ENCODE data around the gene LONRF2. TPM values are rescaled to one million over a fixed set of nuclear protein-coding genes. Genes with fewer than 3 reads are reported as not detected.
"Not testable (repeated sequence)": the region's sequence is repeated elsewhere in the genome, so short reads cannot be mapped to it uniquely, and the experiment has no call there.

LONRF2 gene
- 0.16 and 0.27 TPM in 2 replicates for total RNA-seq

DNA sequence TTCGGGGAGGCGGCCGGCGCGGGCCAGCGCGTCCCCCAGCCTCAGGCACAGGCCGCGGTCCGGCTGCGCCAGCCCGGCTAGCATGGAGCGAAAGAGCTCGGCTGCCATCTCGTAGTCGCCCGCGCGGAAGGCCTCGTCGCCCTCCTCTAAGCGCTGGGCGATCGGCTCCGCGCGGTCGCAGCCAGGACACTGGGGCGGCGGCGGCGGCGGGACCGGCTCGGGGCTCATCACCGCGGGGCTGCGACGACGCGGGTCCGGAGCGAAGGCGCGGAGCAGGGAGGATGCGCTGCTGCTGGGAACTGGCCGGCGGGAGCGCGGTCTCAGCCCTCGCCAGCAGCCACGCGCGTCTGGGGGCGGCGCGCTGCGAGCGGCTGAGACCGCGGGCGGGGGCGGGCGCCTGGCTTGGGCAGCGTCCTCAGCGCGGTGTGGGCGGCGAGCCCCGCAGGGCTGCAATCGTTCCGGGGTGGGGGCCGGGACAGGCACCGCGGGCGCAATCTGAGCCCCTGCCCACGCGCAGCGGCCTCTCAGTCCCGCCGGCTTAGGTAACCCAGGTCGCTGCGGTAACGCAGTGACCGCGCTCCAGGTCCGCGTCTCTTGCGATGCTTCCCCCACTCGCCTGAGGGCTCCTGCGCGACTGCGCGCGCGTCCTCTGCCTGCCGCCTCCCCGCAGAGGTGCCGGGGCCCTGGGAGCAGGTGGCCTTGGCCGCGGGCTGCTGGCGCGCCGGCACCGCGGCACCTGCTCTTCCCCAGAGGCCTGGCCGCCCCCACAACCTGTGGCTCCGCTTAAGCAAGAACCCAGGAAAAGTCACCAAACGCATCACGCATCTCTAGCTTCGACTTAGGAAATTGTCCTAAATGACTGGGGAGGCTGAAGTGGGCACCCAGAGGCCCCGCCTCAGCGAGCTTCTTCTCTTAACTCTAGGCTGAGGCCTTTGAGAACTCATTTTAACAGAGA, at the start of gene LONRF2:
Gene LONRF2 (minus strand): TSS at position 636 of the 955 bp plus-strand sequence. CDS start 408 bp downstream, at position 228.
- intact Hi-C loops (cut with micrococcal nuclease) = no loop called here

DNA sequence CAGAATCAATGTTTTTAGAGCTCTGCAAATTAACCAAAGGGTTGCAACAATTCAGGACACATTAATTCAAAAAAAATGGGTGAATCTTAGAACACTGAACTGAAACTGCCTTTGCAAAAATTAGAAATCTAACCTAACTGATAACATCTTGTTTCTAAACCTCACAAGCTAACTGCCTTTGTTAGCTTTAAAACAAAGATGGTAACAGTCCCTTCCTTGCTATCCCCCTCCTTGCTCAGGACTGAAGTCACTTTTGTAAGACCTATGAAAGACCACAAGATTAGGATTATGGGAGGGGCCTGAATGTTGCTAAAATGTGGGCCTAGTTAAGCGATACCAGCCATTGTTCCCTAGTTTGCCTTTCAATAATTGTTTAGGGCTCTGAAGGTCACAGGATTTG, 44.9 kb upstream of the LONRF2 start:
- intact Hi-C loops (cut with micrococcal nuclease) = loop anchor here (5.0 kb wide), 1 partner anchor 75 kb away; no protein-coding TSS in a partner anchor

DNA sequence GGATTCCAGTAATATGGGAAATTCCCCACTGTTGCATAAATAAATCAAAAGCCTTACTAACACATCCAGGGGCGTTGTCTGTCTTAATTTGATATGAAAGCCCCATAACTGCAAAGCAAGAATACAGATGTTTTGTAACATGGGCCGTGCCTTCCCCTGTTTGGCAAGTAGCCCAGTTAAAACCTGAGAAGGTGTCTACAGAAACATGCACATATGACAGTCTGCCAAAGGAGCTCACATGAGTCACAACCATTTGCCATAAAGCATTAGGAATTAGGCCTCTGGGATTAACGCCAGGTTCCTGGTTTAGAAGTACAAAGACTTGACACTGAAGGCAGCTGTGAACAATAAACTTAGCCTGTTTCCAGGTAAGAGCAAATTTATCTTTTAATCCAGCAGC, 43.1 kb upstream of the LONRF2 start:
- intact Hi-C loops (cut with micrococcal nuclease) = loop anchor here (5.0 kb wide), 1 partner anchor 73 kb away; no protein-coding TSS in a partner anchor

DNA sequence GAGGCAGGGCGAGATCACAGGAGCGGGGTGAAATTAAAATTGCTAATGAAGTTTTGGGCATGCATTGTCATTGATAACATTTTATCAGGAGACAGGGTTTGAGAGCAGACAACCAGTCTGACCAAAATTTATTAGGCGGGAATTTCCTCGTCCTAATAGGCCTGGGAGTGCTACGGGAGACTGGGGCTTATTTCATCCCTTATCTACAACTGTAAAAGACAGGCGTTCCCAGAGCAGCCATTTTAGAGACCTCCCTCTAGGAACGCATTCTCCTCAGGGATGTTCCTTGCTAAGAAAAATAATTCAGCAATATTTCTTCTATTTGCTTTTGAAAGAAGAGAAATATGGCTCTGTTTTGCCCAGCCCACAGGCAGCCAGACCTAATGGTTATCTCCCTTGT, 40.0 kb upstream of the LONRF2 start:
- intact Hi-C loops (cut with micrococcal nuclease) = not testable (repeated sequence)

DNA sequence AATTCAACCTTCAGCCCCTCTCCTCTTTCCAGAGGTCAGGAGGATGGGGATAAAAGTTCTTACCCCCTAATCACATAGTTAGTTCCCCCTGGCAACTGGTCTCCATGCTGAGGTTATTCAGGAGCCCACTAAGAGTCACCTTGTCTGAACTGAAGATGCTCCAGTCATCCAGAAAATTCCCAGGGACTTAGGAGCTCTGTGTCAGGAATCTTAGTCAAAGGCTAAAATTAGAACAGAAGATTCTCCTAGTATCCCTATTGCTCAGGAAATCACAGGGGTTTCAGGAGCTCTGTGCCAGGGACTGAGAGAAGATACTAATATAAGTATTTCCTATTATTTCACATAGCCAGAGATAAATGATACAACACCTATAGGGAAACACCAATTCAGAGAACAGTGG, 37.3 kb upstream of the LONRF2 start:
- intact Hi-C loops (cut with micrococcal nuclease) = no loop called here

DNA sequence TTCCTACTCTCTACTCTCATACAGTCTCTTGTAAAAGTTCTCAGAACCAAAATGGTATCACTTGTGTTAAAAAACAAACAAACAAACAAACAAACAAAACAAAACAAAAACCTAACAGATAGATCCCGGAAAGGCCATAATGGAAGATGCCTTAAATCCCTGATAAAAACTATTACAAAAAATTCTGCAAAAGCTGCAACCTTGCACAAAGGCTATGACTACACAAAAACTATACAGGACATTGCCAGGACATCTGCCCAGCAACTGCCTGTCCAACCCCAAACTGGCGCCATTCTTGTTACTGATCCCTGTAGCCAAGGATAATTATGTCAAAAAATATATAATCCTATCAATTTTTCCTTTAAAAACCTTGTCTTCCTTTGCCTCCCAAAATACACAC, 36.3 kb upstream of the LONRF2 start:
- intact Hi-C loops (cut with micrococcal nuclease) = no loop called here

DNA sequence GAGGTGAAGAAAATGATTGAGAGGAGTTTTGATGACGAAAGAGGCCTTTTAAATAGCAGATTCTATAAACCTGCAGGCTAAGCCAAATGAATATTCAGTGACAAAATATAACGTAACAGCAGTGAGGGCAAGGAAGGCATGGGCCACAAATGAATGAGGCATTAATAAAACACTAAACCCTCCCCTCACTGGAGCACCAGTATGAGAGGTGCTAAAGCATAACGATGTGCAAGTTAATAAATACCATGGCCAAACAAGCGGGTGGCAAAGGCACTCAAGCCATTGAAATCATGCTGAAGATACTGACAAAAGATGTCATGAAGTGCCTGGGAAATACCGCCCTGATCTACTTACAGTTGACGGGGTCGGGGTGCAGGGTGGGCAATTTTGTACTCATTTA, 30.2 kb upstream of the LONRF2 start:
- intact Hi-C loops (cut with micrococcal nuclease) = no loop called here

DNA sequence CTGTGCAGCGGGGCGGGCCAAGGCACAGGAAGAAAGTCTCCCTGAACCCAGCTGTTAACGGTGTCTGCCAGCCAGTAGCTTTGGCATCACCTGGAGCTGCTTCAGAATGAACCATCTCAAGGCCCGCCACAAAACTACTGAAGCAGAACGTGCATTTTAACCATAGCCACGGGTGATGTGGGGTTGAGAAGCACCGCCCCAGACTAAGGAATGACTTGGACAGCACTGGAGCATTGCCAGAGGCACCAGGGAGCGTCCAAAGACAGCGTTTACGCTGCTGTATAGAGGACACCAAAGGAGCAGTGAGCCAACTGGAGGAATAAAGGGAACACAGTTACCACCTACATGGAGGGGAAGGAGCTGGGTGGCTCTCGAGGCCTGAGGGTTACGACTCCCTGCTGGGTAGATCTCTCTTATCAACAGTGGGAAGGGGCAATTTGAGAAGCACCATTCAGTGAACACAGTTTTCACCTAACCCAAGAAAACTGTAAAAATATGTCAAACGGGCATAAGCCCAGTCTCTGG, 28.4 kb upstream of the LONRF2 start:
- intact Hi-C loops (cut with micrococcal nuclease) = no loop called here

DNA sequence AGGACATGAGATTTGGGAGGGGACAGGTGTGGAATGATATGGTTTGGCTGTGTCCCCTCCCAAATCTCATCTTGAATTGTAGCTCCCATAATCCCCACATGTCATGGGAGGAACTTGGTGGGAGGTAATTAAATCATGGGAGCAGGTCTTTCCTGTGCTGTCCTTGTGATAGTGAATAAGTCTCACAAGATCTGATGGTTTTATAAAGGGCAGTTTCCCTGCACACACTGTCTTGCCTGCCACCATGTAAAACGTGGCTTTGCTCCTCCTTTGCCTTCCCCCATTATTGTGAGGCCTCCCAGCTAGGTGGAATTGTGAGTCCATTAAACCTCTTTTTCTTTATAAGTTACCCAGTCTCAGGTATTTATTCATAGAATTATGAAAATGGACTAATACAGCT, 22.8 kb upstream of the LONRF2 start:
- intact Hi-C loops (cut with micrococcal nuclease) = not testable (repeated sequence)

DNA sequence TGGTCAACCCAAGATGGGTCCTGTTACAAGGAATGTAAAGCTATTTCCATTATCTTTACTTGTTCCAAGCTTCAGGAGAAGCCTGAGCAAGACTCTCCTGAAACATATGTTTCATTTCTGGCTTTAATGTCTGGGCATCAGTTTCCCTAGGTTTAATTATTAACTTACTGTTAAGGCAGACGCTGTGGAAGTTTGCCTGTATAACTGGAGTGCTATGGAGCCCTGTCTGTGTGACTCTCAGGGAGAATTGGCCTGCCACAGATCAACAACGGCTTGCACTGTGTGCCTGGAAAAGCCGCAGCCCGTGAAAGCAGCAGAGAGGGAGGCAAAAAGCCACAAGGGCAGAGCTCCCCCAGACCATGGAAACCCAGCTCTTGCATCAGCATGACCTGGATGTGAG, 22.1 kb upstream of the LONRF2 start:
- intact Hi-C loops (cut with micrococcal nuclease) = no loop called here

DNA sequence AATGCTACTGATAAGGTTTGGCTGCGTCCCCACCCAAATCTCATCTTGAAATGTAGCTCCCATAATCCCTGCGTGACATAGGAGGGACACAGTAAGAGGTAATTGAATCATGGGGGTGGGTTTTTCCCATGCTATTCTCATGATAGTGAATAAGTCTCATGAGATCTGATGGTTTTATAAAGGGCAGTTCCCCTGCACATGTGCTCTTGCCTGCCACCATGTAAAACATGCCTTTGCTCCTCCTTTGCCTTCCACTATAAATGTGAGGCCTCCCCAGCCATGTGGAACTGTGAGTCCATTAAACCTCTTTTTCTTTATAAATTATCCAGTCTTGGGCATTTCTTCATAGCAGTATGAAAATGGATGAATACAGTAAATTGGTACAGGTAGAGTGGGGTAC, 20.2 kb upstream of the LONRF2 start:
- intact Hi-C loops (cut with micrococcal nuclease) = not testable (repeated sequence)

DNA sequence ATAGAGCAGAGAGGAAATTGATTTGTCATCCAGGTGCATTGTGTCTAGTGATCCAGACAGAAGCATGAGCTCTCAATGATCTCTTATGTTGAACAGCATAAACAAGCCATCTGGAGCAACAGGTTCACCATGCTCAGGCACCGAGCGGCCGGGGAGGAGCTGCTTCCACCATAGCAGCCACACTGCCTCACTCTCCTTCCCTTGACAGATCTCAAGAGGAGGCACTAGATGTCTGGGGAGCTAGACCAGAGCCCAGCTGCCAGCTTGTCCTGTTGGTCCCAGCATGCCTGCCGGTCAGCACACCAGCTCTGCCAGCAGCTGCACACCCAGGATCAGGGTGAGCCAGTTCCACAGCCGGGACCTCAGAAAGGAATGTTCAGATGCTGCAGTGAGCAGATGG, 17.5 kb upstream of the LONRF2 start:
- intact Hi-C loops (cut with micrococcal nuclease) = no loop called here

DNA sequence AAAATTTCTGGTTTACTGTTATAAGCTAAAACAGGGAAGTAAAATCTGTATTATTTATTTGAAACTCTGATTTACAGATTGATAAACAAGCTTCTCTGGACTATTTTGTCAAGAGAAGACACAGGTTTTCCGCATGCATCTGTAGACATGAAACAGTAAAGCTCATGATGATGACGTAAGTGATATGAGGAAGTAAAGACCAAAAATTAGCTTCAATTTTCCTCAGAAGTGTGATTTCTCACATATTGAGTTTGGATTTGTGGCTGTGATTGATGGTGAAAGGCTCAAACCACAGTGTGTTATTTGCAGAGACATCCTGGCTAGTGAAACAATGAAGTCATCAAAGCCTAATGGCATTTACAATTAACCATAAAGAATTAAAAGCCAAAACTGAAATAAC, 12.6 kb upstream of the LONRF2 start:
- intact Hi-C loops (cut with micrococcal nuclease) = no loop called here

DNA sequence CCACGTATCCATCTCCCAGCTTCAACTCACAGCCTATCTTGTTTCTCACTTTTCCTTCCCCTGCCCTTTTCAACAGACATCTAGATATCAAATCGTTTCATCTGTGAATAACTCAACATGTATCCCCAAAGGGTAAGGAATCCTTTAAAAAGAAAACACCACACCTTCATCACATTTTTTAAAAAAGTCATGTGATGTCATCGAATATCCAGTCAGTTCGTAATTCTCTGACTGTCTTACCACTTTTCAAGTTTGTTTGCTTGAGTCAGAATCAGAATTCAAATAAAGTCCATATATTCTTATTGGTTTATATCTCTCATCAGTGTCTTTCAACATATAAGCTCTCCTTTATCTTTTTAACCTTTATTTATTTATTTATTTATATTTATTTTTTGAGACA, 5.4 kb upstream of the LONRF2 start:
- intact Hi-C loops (cut with micrococcal nuclease) = no loop called here

DNA sequence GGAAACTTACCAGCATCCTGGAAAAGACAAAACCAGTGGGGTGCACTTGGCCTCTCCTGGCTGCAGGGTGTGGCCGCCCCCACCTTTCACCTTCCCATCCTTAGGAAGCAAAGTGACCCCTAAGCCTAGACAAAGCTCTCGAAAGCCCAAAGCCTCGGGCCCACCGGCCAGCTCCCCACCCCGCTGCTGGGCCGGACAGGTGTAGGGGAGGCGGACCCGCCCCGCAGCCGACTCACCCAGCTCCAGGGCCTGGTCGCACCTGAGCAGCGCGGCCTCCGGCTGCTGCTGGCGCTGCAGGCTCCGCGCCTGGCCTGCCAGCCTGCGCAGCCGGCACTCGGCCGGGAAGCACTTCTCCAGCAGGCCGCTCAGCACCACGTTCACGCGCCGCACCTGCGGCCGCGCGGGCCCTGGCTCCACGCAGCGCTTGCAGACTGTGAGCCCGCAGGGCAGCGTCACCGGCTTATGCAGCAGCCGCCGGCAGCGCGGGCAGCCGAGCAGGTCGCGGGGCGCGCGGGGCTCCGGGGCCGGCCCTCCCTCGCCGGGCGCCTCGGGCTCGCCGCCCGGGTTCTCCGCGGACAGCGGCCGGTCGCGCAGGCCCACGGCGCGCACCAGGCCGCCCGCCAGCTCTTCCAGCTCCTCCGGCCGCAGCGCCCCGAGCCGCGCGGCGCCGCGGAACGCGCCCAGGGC, 979 bp downstream of the LONRF2 start:
- intact Hi-C loops (cut with micrococcal nuclease) = no loop called here

DNA sequence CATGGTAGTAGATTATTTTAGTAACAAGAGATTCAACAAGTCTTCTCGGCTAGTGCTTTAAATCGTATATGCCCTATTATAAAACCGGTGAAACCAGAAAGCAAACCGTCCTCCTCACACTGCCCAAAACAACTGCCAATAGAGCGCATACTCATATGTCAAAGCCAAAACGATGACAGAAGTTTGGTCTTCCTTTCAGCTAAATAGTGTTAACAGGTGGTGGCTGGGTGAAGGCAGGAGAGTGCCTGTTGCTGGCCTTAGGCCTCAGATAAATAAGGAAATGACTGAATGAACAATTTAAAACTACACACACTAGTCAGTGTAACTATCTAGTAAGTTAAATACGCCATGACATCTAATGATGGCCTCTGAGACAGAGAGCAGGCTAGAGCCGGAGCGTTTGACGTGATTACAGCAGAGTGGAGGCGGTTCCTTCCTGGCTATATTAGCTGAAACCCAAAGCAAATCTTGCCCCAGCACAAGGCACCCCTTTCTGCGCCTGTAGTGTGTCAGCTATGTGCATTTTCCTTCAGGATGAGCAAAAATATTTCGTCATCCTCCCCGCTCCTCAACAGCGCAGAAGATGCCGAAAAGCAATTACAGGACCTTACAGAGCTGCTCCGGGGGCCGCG, 1.6 kb downstream of the LONRF2 start:
- intact Hi-C loops (cut with micrococcal nuclease) = no loop called here

DNA sequence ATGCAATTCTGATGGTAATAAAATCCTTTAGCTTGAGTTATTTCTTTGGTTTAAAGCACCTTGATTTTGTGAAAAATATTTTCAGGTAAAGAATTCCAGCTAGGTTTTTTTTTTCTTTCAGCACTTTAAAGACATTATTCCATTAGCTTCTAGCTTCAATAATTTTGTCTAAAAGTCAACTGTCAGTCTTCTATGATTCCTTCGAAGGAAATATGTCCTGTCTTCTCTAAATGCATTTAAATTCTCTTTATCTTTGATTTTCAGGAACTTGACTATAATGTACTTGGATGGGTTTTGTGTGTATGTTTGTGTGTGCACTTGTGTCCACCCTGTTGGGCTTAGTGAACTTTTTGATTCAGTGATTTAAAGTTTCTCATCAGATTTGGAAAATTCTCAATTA, 4.7 kb downstream of the LONRF2 start:
- intact Hi-C loops (cut with micrococcal nuclease) = no loop called here

DNA sequence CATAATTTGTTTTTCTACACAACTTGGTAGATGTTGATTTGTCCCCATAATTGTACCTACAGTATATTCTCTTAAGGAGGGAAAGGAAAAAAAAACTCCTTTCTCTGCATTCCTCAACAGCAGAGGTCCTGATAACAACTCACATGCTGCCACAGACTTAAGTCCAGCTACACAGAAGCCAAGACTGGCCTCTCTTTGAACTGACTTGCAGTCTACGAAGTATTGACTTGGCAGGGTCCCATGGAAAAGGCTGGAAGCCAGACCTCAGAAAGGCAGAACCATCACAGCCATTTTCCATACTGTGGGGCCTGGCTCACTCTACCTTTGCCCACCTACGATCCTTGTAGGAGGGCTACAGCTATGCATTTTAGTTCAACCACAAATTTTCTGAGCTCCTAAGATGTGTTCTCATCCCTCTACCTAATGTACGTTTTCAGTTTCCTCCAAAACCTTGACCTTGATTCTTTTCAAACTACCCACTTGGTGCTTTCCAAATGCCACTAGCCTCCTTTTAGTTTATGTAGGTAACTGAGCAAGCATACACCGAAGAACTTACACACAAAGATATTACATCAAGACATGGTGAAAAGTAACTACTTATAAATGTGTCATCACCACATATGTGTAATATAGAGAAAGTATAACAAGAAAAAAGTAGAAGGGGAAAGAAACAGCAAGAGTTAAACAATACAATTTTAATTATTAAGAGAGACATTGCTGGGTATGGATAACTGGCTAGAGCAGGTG, 12.2 kb downstream of the LONRF2 start:
- intact Hi-C loops (cut with micrococcal nuclease) = no loop called here

DNA sequence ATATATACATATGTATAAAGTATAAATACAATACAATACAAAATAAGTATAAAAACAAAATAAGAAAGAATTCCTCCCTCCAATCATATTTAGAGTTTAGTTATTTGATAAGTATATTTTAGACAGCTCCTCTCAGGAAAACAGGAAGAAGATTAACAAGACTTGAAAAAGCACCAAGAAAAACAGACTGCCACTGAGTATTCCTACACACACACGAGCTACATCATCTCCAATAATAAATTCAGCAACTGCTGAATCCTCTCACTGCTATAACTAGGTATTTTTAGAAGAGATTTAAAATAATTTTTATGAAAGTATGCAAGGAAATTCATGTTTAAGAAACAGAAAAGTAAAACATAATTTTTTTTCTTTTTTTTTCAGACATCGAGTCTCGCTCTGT, 13.0 kb downstream of the LONRF2 start:
- intact Hi-C loops (cut with micrococcal nuclease) = no loop called here

DNA sequence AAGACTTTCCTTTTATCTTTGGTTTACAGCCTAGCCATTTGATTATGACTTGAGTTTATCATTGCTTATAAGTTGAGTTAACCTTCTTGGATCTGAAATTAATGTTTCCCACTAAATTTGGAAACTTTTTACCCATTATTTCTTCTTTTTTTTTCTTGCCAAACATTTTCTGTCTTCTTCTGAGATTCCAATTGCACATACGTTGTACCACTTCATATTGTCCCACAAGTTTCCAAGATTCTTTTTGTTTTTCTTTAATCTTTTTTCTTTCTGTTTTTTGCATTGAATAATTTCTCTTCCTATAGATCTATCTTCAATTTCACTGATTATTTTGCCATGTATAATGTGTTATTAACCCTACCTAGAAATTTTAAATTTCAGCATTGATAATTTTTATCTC, 18.6 kb downstream of the LONRF2 start:
- intact Hi-C loops (cut with micrococcal nuclease) = no loop called here

DNA sequence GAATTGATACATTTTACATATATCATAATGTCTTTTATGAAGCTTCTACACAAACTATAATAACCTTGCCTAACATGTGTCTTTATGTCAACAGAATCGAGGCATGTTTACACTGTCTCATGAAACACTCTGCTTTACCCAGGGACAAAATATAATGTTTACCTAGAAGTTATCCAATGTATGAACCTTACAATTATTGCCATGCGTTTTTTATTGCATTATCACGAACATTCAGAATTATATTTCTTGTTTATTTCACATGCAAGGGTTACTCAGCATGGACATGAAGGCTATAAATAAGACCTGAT, 19.8 kb downstream of the LONRF2 start:
- intact Hi-C loops (cut with micrococcal nuclease) = no loop called here

All from T-helper 2 cell treated with Interferon-gamma antibody and Interleukin-4, amounts not matched to agents 100 ng/mL and 5 ng/mL, for 36 hours (primary cell).